NCI-H2171 treated with DMSO at 0.1 percent for 48 hours (cell line): ENCODE data around the gene SASH1.

Experiments
- DNase-seq: peaks from one replicate; lab custom pipeline; 2025; lab: John Stamatoyannopoulos, UW

SASH1 gene

GRCh38 chr6:148593130-148593812, 250.6 kb downstream of the SASH1 start:
- no peak for DNase-seq

DNA sequence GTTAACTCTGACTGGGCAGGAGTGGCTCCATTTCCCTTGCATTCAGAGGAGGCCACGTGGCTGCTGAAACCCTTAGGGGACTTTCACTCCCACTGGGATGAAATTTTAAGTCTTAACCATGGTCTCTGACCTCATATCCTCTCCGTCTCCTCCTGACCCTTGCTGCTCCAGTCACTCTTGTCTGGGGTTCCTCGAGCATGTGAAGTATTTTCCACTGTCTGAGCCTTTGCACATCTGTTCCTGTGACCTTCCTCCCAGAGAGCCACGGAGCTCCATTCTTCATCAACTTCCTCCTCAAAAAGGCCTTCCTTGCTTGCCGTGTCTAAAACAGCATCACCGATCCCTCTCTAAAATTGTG, 251.2 kb downstream of the SASH1 start:
- DNase-seq = no peak

- no peak for DNase-seq
Observed at GRCh38 chr6:148595550-148595949, 252.9 kb downstream of the SASH1 start.

GRCh38 chr6:148596891-148597455, 254.3 kb downstream of the SASH1 start:
- no peak for DNase-seq

GRCh38 chr6:148598724-148599123, 256.1 kb downstream of the SASH1 start:
- no peak for DNase-seq

GRCh38 chr6:148599967-148600426, 257.4 kb downstream of the SASH1 start:
- DNase-seq = no peak
